Neural crest cell (in vitro differentiated cells): ENCODE results near the gene PIEZO2. TPM values are rescaled to one million over a fixed set of nuclear protein-coding genes. Genes with fewer than 3 reads are reported as not detected.

ENCODE experiments used
- DNase-seq: peaks from one replicate; pipeline ENCODE4 v3.0.0; 2021; ENCODE audit warnings: low read depth, mixed read lengths, low spot score
- H3K27ac Mint-ChIP-seq: one replicate; pipeline ENCODE4 v1.8.0; 2021; ENCODE audit warnings: mild to moderate bottlenecking, mixed read lengths; ENCODE audit not compliant: unreplicated experiment
- H3K27me3 Mint-ChIP-seq: 2 replicates; pipeline ENCODE4 v1.8.0; 2021; ENCODE audit warnings: low read depth, mild to moderate bottlenecking, mixed read lengths
- H3K36me3 Mint-ChIP-seq: 2 replicates; pipeline ENCODE4 v1.8.0; 2021; ENCODE audit warnings: low read depth, mild to moderate bottlenecking, mixed read lengths
- H3K4me1 Mint-ChIP-seq: 2 replicates; pipeline ENCODE4 v1.8.0; 2021; ENCODE audit warnings: mixed read lengths
- H3K4me3 Mint-ChIP-seq: one replicate; pipeline ENCODE4 v1.8.0; 2021; ENCODE audit warnings: mild to moderate bottlenecking, mixed read lengths
- H3K9me3 Mint-ChIP-seq: 2 replicates; pipeline ENCODE4 v1.8.0; 2021; ENCODE audit warnings: mixed read lengths
- CTCF ChIP-seq: fragments of 200-600 bp; sonication (generic); conservative IDR thresholded peaks from 2 replicates; pipeline ENCODE4 v1.5.0; 2021; ENCODE audit warnings: antibody characterized with exemption, mild to moderate bottlenecking
- total RNA-seq: library from RNA; stranded (reverse); gene quantifications from 2 replicates; pipeline ENCODE4 v1.2.1, GENCODE V29; 2021

Gene PIEZO2
- total RNA-seq, 1 donor from 2014 or later: 15.5 TPM

- peaks cover 2% of the 10 kb centered on the region for H3K36me3 Mint-ChIP-seq
Observed at GRCh38 chr18:11043694-11044093, 105.7 kb downstream of the PIEZO2 start.

GRCh38 chr18:11042247-11042646, 107.1 kb downstream of the PIEZO2 start:
- H3K4me1 Mint-ChIP-seq: peaks cover 37% of the 10 kb centered on the region
- H3K27ac Mint-ChIP-seq: peak overlapping the region; percentile 81
- H3K27me3 Mint-ChIP-seq: no peaks in the 10 kb centered on the region
- H3K36me3 Mint-ChIP-seq: peaks cover 2% of the 10 kb centered on the region
- TF ChIP-seq CTCF: no peak
- no peak overlapping the region for H3K4me3 Mint-ChIP-seq
- peaks cover 9% of the 10 kb centered on the region for H3K9me3 Mint-ChIP-seq
- no peak for DNase-seq

More at GRCh38 chr18:11043694-11044093, 105.7 kb downstream of the PIEZO2 start:
- Mint-ChIP-seq H3K9me3 (peaks cover 9% of the 10 kb centered on the region), H3K27me3 (no peaks in the 10 kb centered on the region), H3K27ac (no peak overlapping the region), H3K4me1 (peaks cover 46% of the 10 kb centered on the region), H3K4me3 (no peak overlapping the region)
- no peak for TF ChIP-seq CTCF
- no peak for DNase-seq

GRCh38 chr18:11040823-11041656, 108.3 kb downstream of the PIEZO2 start:
- Mint-ChIP-seq H3K9me3 (peaks cover 8% of the 10 kb centered on the region), H3K4me3 (peak overlapping the region; percentile 38), H3K27me3 (no peaks in the 10 kb centered on the region), H3K27ac (peak overlapping the region; percentile 64), H3K36me3 (peaks cover 2% of the 10 kb centered on the region), H3K4me1 (peaks cover 27% of the 10 kb centered on the region)
- peak; percentile 62 for DNase-seq
- TF ChIP-seq CTCF: peak; percentile 84

GRCh38 chr18:11040359-11040758, 109.0 kb downstream of the PIEZO2 start:
- Mint-ChIP-seq H3K36me3 (peaks cover 2% of the 10 kb centered on the region), H3K4me3 (no peak overlapping the region), H3K9me3 (peaks cover 4% of the 10 kb centered on the region), H3K27me3 (no peaks in the 10 kb centered on the region), H3K4me1 (peaks cover 25% of the 10 kb centered on the region), H3K27ac (no peak overlapping the region)
- DNase-seq: no peak
- TF ChIP-seq CTCF: no peak

- TF ChIP-seq CTCF: no peak
- Mint-ChIP-seq H3K36me3 (peaks cover 2% of the 10 kb centered on the region), H3K4me1 (peaks cover 25% of the 10 kb centered on the region), H3K9me3 (no peaks in the 10 kb centered on the region), H3K4me3 (no peak overlapping the region), H3K27ac (peak overlapping the region; percentile 47), H3K27me3 (no peaks in the 10 kb centered on the region)
- no peak for DNase-seq
Observed at GRCh38 chr18:11037533-11038240, 111.7 kb downstream of the PIEZO2 start.
